Measurements from ENCODE around the gene CYP2A7. TPM values are rescaled to one million over a fixed set of nuclear protein-coding genes. Genes with fewer than 3 reads are reported as not detected.
"Not testable (repeated sequence)": the region's sequence is repeated elsewhere in the genome, so short reads cannot be mapped to it uniquely, and the experiment has no call there.

The CYP2A7 gene
- total RNA-seq, 1 donor from 2014 or later = not detected

DNA sequence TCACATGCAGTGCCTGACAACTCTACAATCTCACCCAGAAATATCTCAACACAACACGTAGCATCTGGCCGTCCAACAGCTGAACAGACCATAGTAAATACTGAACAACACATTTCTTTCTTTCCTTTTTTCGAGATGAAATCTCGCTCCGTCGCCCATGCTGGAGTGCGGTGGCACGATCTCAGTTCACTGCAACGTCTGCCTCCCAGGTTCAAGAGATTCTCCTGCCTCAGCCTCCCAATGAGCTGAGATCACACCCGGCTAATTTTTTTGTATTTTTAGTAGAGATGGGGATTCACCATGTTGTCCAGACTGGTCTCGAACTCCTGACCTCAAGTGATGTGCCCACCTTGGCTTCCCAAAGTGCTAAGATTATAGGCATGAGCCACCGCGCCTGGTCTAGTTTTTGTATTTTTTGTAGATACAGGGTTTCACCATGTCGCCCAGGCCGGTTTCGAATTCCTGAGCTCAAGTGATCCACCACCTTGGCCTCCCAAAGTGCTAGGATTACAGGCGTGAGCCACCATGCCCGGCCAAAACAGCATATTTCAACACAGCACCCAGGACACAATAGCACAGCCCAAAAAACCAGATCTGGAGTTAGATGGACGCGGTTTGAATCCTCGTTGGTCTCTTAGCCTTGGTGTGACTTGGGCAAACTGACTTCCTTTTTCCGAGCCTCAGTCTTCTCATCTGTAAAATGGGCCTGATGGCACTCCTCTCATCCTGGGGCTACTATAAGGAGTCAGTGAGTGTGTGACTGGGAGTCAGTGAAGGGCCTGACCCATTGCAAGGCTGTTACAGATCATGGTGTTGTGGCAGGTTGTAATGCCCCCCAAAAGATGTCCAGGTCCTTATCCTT lies 54.4 kb downstream of the CYP2A7 start:
- H3K4me3 ChIP-seq (ENCODE audit: low read depth, low read length) = no peak overlapping the region
- peaks cover 3% of the 10 kb centered on the region for H3K27me3 ChIP-seq (ENCODE audit: control insufficient read depth, insufficient read depth, low read length)
- H3K36me3 ChIP-seq (ENCODE audit: control insufficient read depth, insufficient read depth, low read length) = no peaks in the 10 kb centered on the region
- TF ChIP-seq, protein P1, sequence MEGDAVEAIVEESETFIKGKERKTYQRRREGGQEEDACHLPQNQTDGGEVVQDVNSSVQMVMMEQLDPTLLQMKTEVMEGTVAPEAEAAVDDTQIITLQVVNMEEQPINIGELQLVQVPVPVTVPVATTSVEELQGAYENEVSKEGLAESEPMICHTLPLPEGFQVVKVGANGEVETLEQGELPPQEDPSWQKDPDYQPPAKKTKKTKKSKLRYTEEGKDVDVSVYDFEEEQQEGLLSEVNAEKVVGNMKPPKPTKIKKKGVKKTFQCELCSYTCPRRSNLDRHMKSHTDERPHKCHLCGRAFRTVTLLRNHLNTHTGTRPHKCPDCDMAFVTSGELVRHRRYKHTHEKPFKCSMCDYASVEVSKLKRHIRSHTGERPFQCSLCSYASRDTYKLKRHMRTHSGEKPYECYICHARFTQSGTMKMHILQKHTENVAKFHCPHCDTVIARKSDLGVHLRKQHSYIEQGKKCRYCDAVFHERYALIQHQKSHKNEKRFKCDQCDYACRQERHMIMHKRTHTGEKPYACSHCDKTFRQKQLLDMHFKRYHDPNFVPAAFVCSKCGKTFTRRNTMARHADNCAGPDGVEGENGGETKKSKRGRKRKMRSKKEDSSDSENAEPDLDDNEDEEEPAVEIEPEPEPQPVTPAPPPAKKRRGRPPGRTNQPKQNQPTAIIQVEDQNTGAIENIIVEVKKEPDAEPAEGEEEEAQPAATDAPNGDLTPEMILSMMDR (IDR thresholded peaks at IDR 0.05; ENCODE audit: insufficient read depth, low read length, severe bottlenecking) = no peak
- DNase-seq (ENCODE audit: low read depth) (no peak), FAIRE-seq (no peak)

DNA sequence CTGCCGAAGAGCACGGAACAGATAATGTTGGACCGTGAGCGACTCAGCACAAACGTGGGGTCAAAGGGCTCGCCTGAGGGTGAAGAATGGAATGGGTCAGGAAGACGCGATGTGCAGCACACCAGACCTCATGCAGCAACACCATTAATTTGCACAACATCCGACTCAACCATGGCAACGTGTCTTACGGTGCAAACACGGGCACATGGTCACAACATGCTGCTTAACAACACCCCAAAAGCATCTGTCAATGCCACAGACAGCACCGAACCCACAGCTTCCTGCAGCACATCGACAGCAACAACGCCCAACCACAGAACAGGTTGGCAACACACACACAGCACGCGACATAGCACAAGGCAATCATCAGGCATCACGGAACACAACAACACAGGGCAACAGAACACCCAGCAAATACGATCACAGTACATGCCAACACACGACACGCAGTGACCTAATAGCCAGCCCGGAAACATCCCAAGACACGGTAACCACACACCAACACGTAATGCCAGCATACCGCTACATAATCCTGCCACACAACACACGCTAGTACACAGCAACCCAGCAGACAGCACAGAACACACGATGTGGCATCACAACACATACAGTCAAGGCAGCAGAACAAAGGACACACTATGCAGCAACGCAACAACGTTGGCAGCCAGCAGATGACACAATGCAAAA lies 55.2 kb downstream of the CYP2A7 start:
- DNase-seq (ENCODE audit: low read depth); H3K27me3 ChIP-seq (ENCODE audit: control insufficient read depth, insufficient read depth, low read length); H3K36me3 ChIP-seq (ENCODE audit: control insufficient read depth, insufficient read depth, low read length); H3K4me3 ChIP-seq (ENCODE audit: low read depth, low read length): not testable (repeated sequence)
- FAIRE-seq = peak; percentile 99

DNA sequence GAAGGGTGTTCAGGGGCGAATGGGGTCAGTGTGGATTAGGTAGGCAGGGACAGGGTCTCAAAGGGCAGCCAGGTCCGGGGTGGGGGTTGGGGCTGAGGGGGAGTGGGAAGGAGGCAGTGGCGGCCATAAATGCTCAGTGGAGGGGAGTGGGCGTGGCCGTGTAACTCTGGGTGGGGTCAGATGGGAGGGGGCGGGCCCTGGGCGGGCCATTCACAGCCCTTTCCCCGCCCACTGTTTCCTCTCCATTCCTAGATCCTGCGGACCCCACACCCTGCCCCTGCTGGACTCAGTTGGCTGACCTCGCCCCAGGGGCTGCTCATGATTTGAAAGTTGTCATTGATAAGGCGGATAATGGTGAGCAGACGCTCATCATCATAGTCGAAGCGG lies 55.7 kb downstream of the CYP2A7 start:
- not testable (repeated sequence) for FAIRE-seq

DNA sequence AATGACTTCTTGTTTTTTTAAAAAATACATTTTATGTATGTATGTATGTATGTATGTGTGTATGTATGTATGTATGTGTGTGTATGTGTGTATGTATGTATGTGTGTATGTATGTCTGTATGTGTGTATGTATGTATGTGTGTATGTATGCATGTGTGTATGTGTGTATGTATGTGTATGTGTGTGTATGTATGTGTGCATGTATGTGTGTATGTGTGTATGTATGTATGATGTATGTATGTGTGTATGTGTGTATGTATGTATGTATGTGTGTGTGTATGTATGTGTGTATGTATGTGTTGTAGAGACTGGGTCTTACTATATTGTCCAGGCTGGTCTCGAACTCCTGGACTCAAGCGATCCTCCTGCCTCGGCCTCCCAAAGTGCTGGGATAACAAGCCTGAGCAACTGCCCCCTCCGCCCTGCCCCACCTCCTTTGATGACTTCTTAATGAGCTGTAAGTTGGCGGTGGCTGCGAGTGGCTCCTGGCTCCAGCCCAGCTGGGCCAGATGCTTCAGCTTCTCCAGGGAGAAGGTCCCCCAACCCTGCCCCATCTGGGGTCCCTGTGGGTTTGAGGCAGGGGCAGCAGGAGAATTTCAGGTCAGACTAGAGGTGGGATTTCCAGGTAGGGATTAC lies 56.5 kb downstream of the CYP2A7 start:
- peak; percentile 73 for FAIRE-seq
- not testable (repeated sequence) for H3K4me3 ChIP-seq (ENCODE audit: low read depth, low read length); H3K36me3 ChIP-seq (ENCODE audit: control insufficient read depth, insufficient read depth, low read length); H3K27me3 ChIP-seq (ENCODE audit: control insufficient read depth, insufficient read depth, low read length); DNase-seq (ENCODE audit: low read depth)

More for the DNA sequence above, 55.7 kb downstream of the CYP2A7 start:
- H3K27me3 ChIP-seq (ENCODE audit: control insufficient read depth, insufficient read depth, low read length); H3K36me3 ChIP-seq (ENCODE audit: control insufficient read depth, insufficient read depth, low read length); DNase-seq (ENCODE audit: low read depth); H3K4me3 ChIP-seq (ENCODE audit: low read depth, low read length): not testable (repeated sequence)

Other genes starting within 250 kb of the CYP2A7 start
- gene NUMBL, start 191.6 kb downstream of the CYP2A7 start, total RNA-seq = 8.4 and 12.9 TPM in 2 replicates
- gene COQ8B, start 165.3 kb downstream of the CYP2A7 start, total RNA-seq = 20.0 and 23.9 TPM in 2 replicates
- 26.9 and 34.7 TPM in 2 replicates for gene ITPKC, start 165.1 kb downstream of the CYP2A7 start, total RNA-seq
- gene ACTMAP, start 131.8 kb downstream of the CYP2A7 start, total RNA-seq = 0.26 TPM in 2 replicates
- gene SNRPA, start 131.0 kb downstream of the CYP2A7 start, total RNA-seq = 19.5 and 30.3 TPM in 2 replicates
- 0.26 and 1.6 TPM in 2 replicates for gene MIA, start 106.7 kb downstream of the CYP2A7 start, total RNA-seq
- 7.9 and 9.2 TPM in 2 replicates for gene RAB4B, start 104.0 kb downstream of the CYP2A7 start, total RNA-seq
- 86.1 and 91.1 TPM in 2 replicates for gene EGLN2, start 83.0 kb downstream of the CYP2A7 start, total RNA-seq
- gene CYP2A6, start 31.8 kb downstream of the CYP2A7 start, total RNA-seq = not detected in 2 replicates
- gene CYP2B6, start 109.1 kb upstream of the CYP2A7 start, total RNA-seq = not detected in 2 replicates
- not detected in 2 replicates for gene CYP2A13, start 206.2 kb upstream of the CYP2A7 start, total RNA-seq
- gene CYP2F1, start 232.2 kb upstream of the CYP2A7 start, total RNA-seq = not detected in 2 replicates